GM20000 (cell line): ENCODE results near the gene ARHGAP25.

ENCODE experiments used
- DNase-seq: peaks from one replicate; pipeline ENCODE4 v3.0.0; 2012; ENCODE audit warnings: low spot score
- CTCF ChIP-seq: IDR thresholded peaks from 2 replicates; pipeline ENCODE4 v1.5.1; 2012; ENCODE audit warnings: mild to moderate bottlenecking, control low read depth; ENCODE audit errors: extremely low read depth, missing control alignments

Gene ARHGAP25

GRCh38 chr2:68812251-68812650 is 77.6 kb downstream of the ARHGAP25 start:
- DNase-seq: no peak

GRCh38 chr2:68813596-68813995 is 79.0 kb downstream of the ARHGAP25 start:
- no peak for DNase-seq
- no peak for TF ChIP-seq CTCF

More at GRCh38 chr2:68812251-68812650, 77.6 kb downstream of the ARHGAP25 start:
- TF ChIP-seq CTCF: no peak

GRCh38 chr2:68817306-68817705 is 82.7 kb downstream of the ARHGAP25 start:
- TF ChIP-seq CTCF: no peak
- DNase-seq: no peak

- no peak for DNase-seq
- TF ChIP-seq CTCF: no peak
Observed at GRCh38 chr2:68819556-68819955, 84.9 kb downstream of the ARHGAP25 start.

GRCh38 chr2:68822207-68822872 is 87.7 kb downstream of the ARHGAP25 start:
- no peak for DNase-seq
- no peak for TF ChIP-seq CTCF

- no peak for TF ChIP-seq CTCF
- no peak for DNase-seq
Observed at GRCh38 chr2:68824831-68825230, 90.2 kb downstream of the ARHGAP25 start.

GRCh38 chr2:68825866-68826265 is 91.3 kb downstream of the ARHGAP25 start:
- no peak for TF ChIP-seq CTCF
- no peak for DNase-seq
